HG02840 (cell line): ENCODE results near the gene MAP3K12.
"Not testable (repeated sequence)": the region's sequence is repeated elsewhere in the genome, so short reads cannot be mapped to it uniquely, and the experiment has no call there.

Experiments used
- ATAC-seq: cut with Tn5 transposase; IDR thresholded peaks from one replicate; pipeline ENCODE4 v1.9.1; 2021; ENCODE audit warnings: mild to moderate bottlenecking, moderate library complexity, moderate number of reproducible peaks; ENCODE audit not compliant: unreplicated experiment, low FRiP score

MAP3K12 gene

GRCh38 chr12:53493610-53494391, 5.5 kb downstream of the MAP3K12 start:
- ATAC-seq, result no peak

GRCh38 chr12:53492830-53493609, 6.2 kb downstream of the MAP3K12 start:
- ATAC-seq, result peak; percentile 84

- no peak for ATAC-seq
Measured at GRCh38 chr12:53492188-53492587, 7.1 kb downstream of the MAP3K12 start.

GRCh38 chr12:53489242-53489864, 9.9 kb downstream of the MAP3K12 start:
- no peak for ATAC-seq

- ATAC-seq, result no peak
Measured at GRCh38 chr12:53486736-53487487, 12.3 kb downstream of the MAP3K12 start.

GRCh38 chr12:53485955-53486735, 13.1 kb downstream of the MAP3K12 start:
- no peak for ATAC-seq

GRCh38 chr12:53484686-53485575, 14.3 kb downstream of the MAP3K12 start:
- ATAC-seq, result no peak

- ATAC-seq, result no peak
Measured at GRCh38 chr12:53483979-53484377, 15.3 kb downstream of the MAP3K12 start.

GRCh38 chr12:53483225-53483978, 15.9 kb downstream of the MAP3K12 start:
- no peak for ATAC-seq

- ATAC-seq, result no peak
Measured at GRCh38 chr12:53482626-53483168, 16.6 kb downstream of the MAP3K12 start.

GRCh38 chr12:53481939-53482586, 17.2 kb downstream of the MAP3K12 start:
- no peak for ATAC-seq

GRCh38 chr12:53481458-53481857, 17.8 kb downstream of the MAP3K12 start:
- ATAC-seq, result not testable (repeated sequence)

- no peak for ATAC-seq
Measured at GRCh38 chr12:53480491-53481442, 18.5 kb downstream of the MAP3K12 start.

GRCh38 chr12:53479331-53479730, 19.9 kb downstream of the MAP3K12 start:
- ATAC-seq, result no peak

- no peak for ATAC-seq
Measured at GRCh38 chr12:53478865-53479264, 20.4 kb downstream of the MAP3K12 start.

GRCh38 chr12:53476769-53477209, 22.5 kb downstream of the MAP3K12 start:
- no peak for ATAC-seq
